ENCODE measurements around the gene PSTPIP2. TPM values are rescaled to one million over a fixed set of nuclear protein-coding genes. Genes with fewer than 3 reads are reported as not detected.
A peak's percentile ranks its signal among the peaks of the same experiment; 100 is the strongest.

Gene PSTPIP2
- total and polyA plus RNA-seq, 9 of the 15 experiments (the other 6 are each of a cell fraction or from before 2014, with no cell fraction given), result 14.0 to 45.7 (median 27.1) TPM

DNA sequence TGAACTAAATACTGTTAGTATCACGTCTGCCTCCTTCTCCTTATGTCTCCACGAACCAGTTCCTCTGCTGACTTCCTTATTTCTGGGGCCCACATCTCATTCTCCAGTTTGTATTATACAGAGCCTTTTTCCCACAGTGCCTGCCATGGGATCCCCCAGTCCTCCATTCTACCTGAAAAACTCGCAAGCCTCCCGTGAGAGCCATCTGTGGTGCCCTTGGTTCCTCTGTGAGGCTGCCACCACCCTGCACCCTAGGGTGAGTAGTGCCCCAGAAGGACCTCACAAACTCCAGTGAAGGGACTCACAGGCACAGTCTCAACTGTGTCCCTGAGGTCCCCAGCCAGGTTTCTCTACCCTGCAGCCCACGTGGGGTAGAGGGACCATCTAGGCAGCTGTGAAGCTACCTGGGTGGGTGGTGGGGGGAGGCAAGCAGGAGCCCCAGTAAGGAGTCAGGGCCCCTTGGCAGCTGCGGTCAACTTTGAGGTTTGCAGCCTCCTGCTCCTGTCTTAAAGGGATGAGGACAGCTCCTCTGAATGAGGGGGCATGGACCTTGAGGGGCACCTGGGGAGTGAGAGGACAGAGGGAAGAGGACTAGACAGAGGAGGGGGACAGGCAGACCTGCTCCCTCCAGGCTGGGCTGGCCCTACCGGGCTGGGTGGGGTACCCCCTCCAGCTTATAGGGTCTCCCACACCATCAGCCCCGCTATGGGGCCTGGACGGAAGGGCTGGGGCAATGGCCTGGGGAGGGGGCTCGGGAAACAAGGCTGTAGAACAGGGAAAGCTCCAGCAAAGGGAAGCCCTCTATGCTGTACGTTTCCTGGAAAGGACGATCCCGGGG is 1.0 kb downstream of the PSTPIP2 start:
- H3K27ac ChIP-seq (ENCODE audit: extremely low read depth, low read depth, low read length), result peak overlapping the region; percentile 81

GRCh38 chr18:46070232-46070631 is 1.8 kb downstream of the PSTPIP2 start:
- peaks cover 50% of the 10 kb centered on the region for H3K79me2 ChIP-seq (ENCODE audit: control insufficient read depth, insufficient read depth, low read length)
- no peak for DNase-seq (ENCODE audit: extremely low read depth in 1 of 4, low spot score in 3 of 4)
- H2AFZ ChIP-seq (ENCODE audit: low read depth, low read length), result no peak overlapping the region
- TF ChIP-seq ZNF57 (CRISPR knock-in tag; IDR thresholded peaks at IDR 0.05), result no peak
- TF ChIP-seq GABPA (tag; conservative IDR thresholded peaks at IDR 0.05; ENCODE audit: low read depth), result no peak
- TF ChIP-seq EP400 (IDR thresholded peaks at IDR 0.05), result no peak
- TF ChIP-seq ETV5 (CRISPR knock-in tag; IDR thresholded peaks at IDR 0.05; ENCODE audit: low read depth), result no peak
- no peak for TF ChIP-seq ZNF282 (CRISPR knock-in tag; IDR thresholded peaks at IDR 0.05)
- TF ChIP-seq BCOR (IDR thresholded peaks at IDR 0.05), result no peak
- no peak for TF ChIP-seq E2F5 (CRISPR knock-in tag; IDR thresholded peaks at IDR 0.05)
- no peak for TF ChIP-seq POLR2G (IDR thresholded peaks at IDR 0.05; ENCODE audit: low read depth, low read length)
- TF ChIP-seq ZNF445 (CRISPR knock-in tag; IDR thresholded peaks at IDR 0.05; ENCODE audit: low read depth), result no peak
- H4K20me1 ChIP-seq (replicated peaks; ENCODE audit: control insufficient read depth, insufficient read depth, low read length), result no peaks in the 10 kb centered on the region
- H3K9ac ChIP-seq (ENCODE audit: insufficient read depth in 1 of 2, low read depth in 2 of 2, low read length in 2 of 2), result no peak overlapping the region
- no peaks in the 10 kb centered on the region for H3K27me3 ChIP-seq (ENCODE audit: control insufficient read depth in 2 of 2, insufficient read depth in 2 of 2, low read length in 2 of 2)
- BruUV-seq (replicated peaks), result TSS peak; percentile 38
- H3K4me3 ChIP-seq, result no peak overlapping the region
- WGBS (ENCODE audit: insufficient coverage, low coverage, missing lambda C conversion rate), result 21% methylated on average over 2 of the region's 6 CpGs
- ChIA-PET CTCF (ENCODE audit: low intra/inter-chr PET ratio) (interaction anchor here (1.1 kb wide), 1 partner anchor 379 kb away, joined by 3 read pairs; no protein-coding TSS in a partner anchor), POLR2A (interaction anchor here (0.8 to 1.5 kb wide), 4 partner anchors 8 to 56 kb away, joined by 3 to 7 read pairs (median 4); no protein-coding TSS in a partner anchor)
- in situ Hi-C loops (cut with MboI), result loop anchor here (10.0 kb wide), 1 partner anchor 395 kb away; no protein-coding TSS in a partner anchor
- no peak overlapping the region for H3K27ac ChIP-seq (ENCODE audit: extremely low read depth, low read depth, low read length)
- no peaks in the 10 kb centered on the region for H3K9me1 ChIP-seq (ENCODE audit: control insufficient read depth, insufficient read depth, low read length)
- intact Hi-C loops (cut with micrococcal nuclease), result no loop called here
- no peak for ATAC-seq
- FAIRE-seq, result no peak
- H3K4me1 ChIP-seq (replicated peaks in 1 of 2; ENCODE audit: control insufficient read depth in 2 of 2, insufficient read depth in 2 of 2, low read length in 2 of 2), result peaks cover 9 to 31% of the 10 kb centered on the region in 2 experiments; a peak in 4 of 5 replicates
- no peaks in the 10 kb centered on the region for H3K9me3 ChIP-seq (replicated peaks; ENCODE audit: control insufficient read depth, insufficient read depth, low read depth, low read length)
- H3K36me3 ChIP-seq (ENCODE audit: control insufficient read depth, insufficient read depth, low read length), result peaks cover 10% of the 10 kb centered on the region; the same call in 1 of the 3 replicates
- peak overlapping the region; percentile 82; the same call in 1 of the 2 replicates for H3K4me2 ChIP-seq (ENCODE audit: insufficient read depth, low read length)

More for the DNA sequence above, 1.0 kb downstream of the PSTPIP2 start:
- H3K27me3 ChIP-seq (ENCODE audit: control insufficient read depth in 2 of 2, insufficient read depth in 2 of 2, low read length in 2 of 2), result no peaks in the 10 kb centered on the region
- ChIA-PET POLR2A (interaction anchor here (0.6 to 1.7 kb wide), 7 partner anchors 9 to 163 kb away, joined by 3 to 10 read pairs (median 4); no protein-coding TSS in a partner anchor), CTCF (ENCODE audit: low intra/inter-chr PET ratio) (interaction anchor here (1.1 kb wide), 1 partner anchor 380 kb away, joined by 3 read pairs; no protein-coding TSS in a partner anchor)
- WGBS (ENCODE audit: insufficient coverage, low coverage, missing lambda C conversion rate), result 10% methylated on average over 11 of the region's 13 CpGs
- peak overlapping the region; percentile 96 for H2AFZ ChIP-seq (ENCODE audit: low read depth, low read length)
- peaks cover 10% of the 10 kb centered on the region; the same call in 1 of the 3 replicates for H3K36me3 ChIP-seq (ENCODE audit: control insufficient read depth, insufficient read depth, low read length)
- peak overlapping the region; percentile 71 for H3K4me3 ChIP-seq
- TF ChIP-seq ZSCAN29 (IDR thresholded peaks at IDR 0.05), result no peak
- TF ChIP-seq NFIX (CRISPR knock-in tag; IDR thresholded peaks at IDR 0.05; ENCODE audit: low read depth), result no peak
- no peak for TF ChIP-seq ZNF445 (CRISPR knock-in tag; IDR thresholded peaks at IDR 0.05; ENCODE audit: low read depth)
- TF ChIP-seq MCM7 (IDR thresholded peaks at IDR 0.05), result no peak
- peak; percentile 91 for TF ChIP-seq SPI1 (IDR thresholded peaks at IDR 0.05; ENCODE audit: borderline replicate concordance, low read depth, low read length)
- FAIRE-seq (peak; percentile 6), DNase-seq (ENCODE audit: extremely low read depth in 1 of 4, low spot score in 3 of 4) (peak in 1 of 4 experiments; percentile 22), ATAC-seq (peak; percentile 24)
- no TSS peak for BruUV-seq (replicated peaks)
- in situ Hi-C loops (cut with MboI) (loop anchor here (10.0 kb wide), 1 partner anchor 396 kb away; no protein-coding TSS in a partner anchor), intact Hi-C loops (cut with micrococcal nuclease) (no loop called here)
- peak overlapping the region; percentile 84 to 95 for H3K9ac ChIP-seq (ENCODE audit: insufficient read depth in 1 of 2, low read depth in 2 of 2, low read length in 2 of 2)
- H3K79me2 ChIP-seq (ENCODE audit: control insufficient read depth, insufficient read depth, low read length), result peaks cover 50% of the 10 kb centered on the region
- H4K20me1 ChIP-seq (replicated peaks; ENCODE audit: control insufficient read depth, insufficient read depth, low read length), result no peaks in the 10 kb centered on the region
- H3K9me1 ChIP-seq (ENCODE audit: control insufficient read depth, insufficient read depth, low read length), result no peaks in the 10 kb centered on the region
- no peaks in the 10 kb centered on the region for H3K9me3 ChIP-seq (replicated peaks; ENCODE audit: control insufficient read depth, insufficient read depth, low read depth, low read length)
- peaks cover 9 to 31% of the 10 kb centered on the region in 2 experiments; a peak in 4 of 5 replicates for H3K4me1 ChIP-seq (replicated peaks in 1 of 2; ENCODE audit: control insufficient read depth in 2 of 2, insufficient read depth in 2 of 2, low read length in 2 of 2)
- peak overlapping the region; percentile 82 for H3K4me2 ChIP-seq (ENCODE audit: insufficient read depth, low read length)
